Stomach (tissue), 4 donors: ENCODE measurements around the gene BBIP1.

Experiments used
- CTCF ChIP-seq, 7 experiments: fragments of 450-650 bp in 4 of 7; fragments of 200-600 bp in 3 of 7; sonication (generic) in 3 of 7; IDR thresholded peaks; one replicate each; pipeline ENCODE4 v1.5.1; 2016 to 2019; ENCODE audit warnings: antibody characterized with exemption in 7 of 7, control low read depth in 2 of 7, mild to moderate bottlenecking in 1 of 7
- POLR2A ChIP-seq, 4 donors: fragments of 450-650 bp; IDR thresholded peaks; one replicate each; pipeline ENCODE4 v1.6.1; 2016; ENCODE audit warnings: antibody characterized with exemption in 4 of 4, control low read depth in 2 of 4, mild to moderate bottlenecking in 1 of 4, moderate library complexity in 1 of 4

- TF ChIP-seq CTCF (IDR thresholded peaks at IDR 0.05) (no peak), POLR2A (IDR thresholded peaks at IDR 0.05) (no peak)
These were observed 64.9 kb downstream of the BBIP1 start for GRCh38 chr10:110853921-110854605.
